GM12878 (cell line): ENCODE results near the gene SLC12A2. TPM values are rescaled to one million over a fixed set of nuclear protein-coding genes. Genes with fewer than 3 reads are reported as not detected.
A peak's percentile ranks its signal among the peaks of the same experiment; 100 is the strongest.

Experiments
- ATAC-seq: fragments of 200-7000 bp; cut with Tn5 transposase; 3 replicates; pipeline ENCODE4 v1.9.1; 2020; ENCODE audit warnings: mild to moderate bottlenecking, moderate library complexity
- BruUV-seq: library from RNA; stranded (reverse); fragments of 400-500 nt; replicated peaks from 2 replicates; lab custom pipeline; 2021; lab: Mats Ljungman, UMichigan
- CTCF ChIA-PET: fragments of 300-600 bp; sonication (Branson Sonifier 250); formaldehyde crosslinking; extraction: SDS; loops from one replicate; lab custom pipeline; 2021; ENCODE audit warnings: inconsistent platforms; lab: Yijun Ruan, JAX
- POLR2A ChIA-PET: fragments of 350-600 bp; formaldehyde crosslinking; extraction: SDS; loops from one replicate; lab custom pipeline; 2021; ENCODE audit warnings: inconsistent platforms; lab: Charles Lee
- RAD21 ChIA-PET: fragments of 300-600 bp; sonication (Branson Sonifier 250); formaldehyde crosslinking; loops from one replicate; lab custom pipeline; 2023; ENCODE audit warnings: antibody characterized with exemption; ENCODE audit not compliant: unreplicated experiment; lab: Charles Lee
- SMC1A ChIA-PET: fragments of 300-600 bp; sonication (Branson Sonifier 250); formaldehyde crosslinking; loops from one replicate; lab custom pipeline; 2023; ENCODE audit not compliant: unreplicated experiment, uncharacterized antibody; lab: Charles Lee
- DNase-seq: peaks from one replicate; pipeline ENCODE4 v3.0.0-alpha.2; 2011; ENCODE audit warnings: low read depth, low spot score
- FAIRE-seq: peaks from 3 replicates; lab custom pipeline; 2011; peaks lifted over from hg19 to GRCh38; lab: Jason Lieb, UNC
- H2AFZ ChIP-seq: 2 replicates; pipeline ENCODE4 v1.6.0; 2011; ENCODE audit warnings: low read depth, low read length, control low read depth; ENCODE audit not compliant: control insufficient read depth
- H3K27ac ChIP-seq: 2 replicates; pipeline ENCODE4 v1.5.1; 2011; ENCODE audit warnings: control low read depth; ENCODE audit not compliant: control insufficient read depth, insufficient read depth
- H3K27me3 ChIP-seq, 2 experiments: replicated peaks in 1 of 2; 2 replicates each; pipeline versions ENCODE4 v1.6.0 to v1.6.1; 2011; ENCODE audit warnings: low read length in 1 of 2; ENCODE audit not compliant: control insufficient read depth in 2 of 2, insufficient read depth in 2 of 2
- H3K36me3 ChIP-seq, 2 experiments: 2 replicates each; pipeline ENCODE4 v1.5.1; 2011; ENCODE audit warnings: low read length in 1 of 2; ENCODE audit not compliant: control insufficient read depth in 2 of 2, insufficient read depth in 2 of 2
- H3K4me1 ChIP-seq: 2 replicates; pipeline ENCODE4 v1.6.1; 2011; ENCODE audit warnings: mild to moderate bottlenecking, low read length, moderate library complexity, mixed read lengths; ENCODE audit not compliant: control insufficient read depth, insufficient read depth
- H3K4me2 ChIP-seq: 2 replicates; pipeline ENCODE4 v1.6.0; 2011; ENCODE audit warnings: control low read depth; ENCODE audit not compliant: control insufficient read depth, insufficient read depth
- H3K4me3 ChIP-seq: fragments of 200-600 bp; sonication (generic); 2 replicates; pipeline ENCODE4 v1.5.1; 2016
- H3K79me2 ChIP-seq: 2 replicates; pipeline ENCODE4 v1.6.0; 2011; ENCODE audit warnings: low read length; ENCODE audit not compliant: control insufficient read depth, insufficient read depth
- H3K9ac ChIP-seq: 2 replicates; pipeline ENCODE4 v1.8.0; 2011; ENCODE audit warnings: low read length, control low read depth, mixed read lengths; ENCODE audit not compliant: control insufficient read depth, insufficient read depth
- H3K9me3 ChIP-seq: replicated peaks from 3 replicates; pipeline ENCODE4 v1.5.1; 2011; ENCODE audit warnings: mild to moderate bottlenecking, low read length; ENCODE audit not compliant: control insufficient read depth, insufficient read depth
- H4K20me1 ChIP-seq: 2 replicates; pipeline ENCODE4 v1.6.0; 2011; ENCODE audit not compliant: control insufficient read depth, insufficient read depth
- E2F8 ChIP-seq: fragments of 450-650 bp; IDR thresholded peaks from 2 replicates; pipeline ENCODE4 v1.6.1; 2018; ENCODE audit warnings: mild to moderate bottlenecking, low read depth, moderate library complexity; ENCODE audit not compliant: partially characterized antibody
- FOXM1 ChIP-seq: IDR thresholded peaks from 2 replicates; pipeline ENCODE4 v1.6.1; 2012; ENCODE audit warnings: low read depth, mild to moderate bottlenecking, inconsistent platforms, low read length, moderate library complexity
- JUNB ChIP-seq: IDR thresholded peaks from 2 replicates; pipeline ENCODE4 v1.6.1; 2016; ENCODE audit warnings: antibody characterized with exemption, mild to moderate bottlenecking
- MAX ChIP-seq: IDR thresholded peaks from 2 replicates; pipeline ENCODE4 v1.6.1; 2012; ENCODE audit warnings: low read depth, low read length, improper control_type of control experiment
- NFIC ChIP-seq: IDR thresholded peaks from 2 replicates; pipeline ENCODE4 v1.6.1; 2012; ENCODE audit warnings: low read depth, mild to moderate bottlenecking, inconsistent platforms, low read length, moderate library complexity
- NRF1 ChIP-seq: conservative IDR thresholded peaks from 2 replicates; pipeline ENCODE4 v1.6.1; 2011; ENCODE audit warnings: mild to moderate bottlenecking, low read depth, low read length, improper control_type of control experiment
- PBX3 ChIP-seq: IDR thresholded peaks from 2 replicates; pipeline ENCODE4 v1.6.1; 2011; ENCODE audit warnings: mild to moderate bottlenecking, low read depth, low read length, moderate library complexity; ENCODE audit not compliant: insufficient replicate concordance
- RUNX3 ChIP-seq: IDR thresholded peaks from 2 replicates; pipeline ENCODE4 v1.6.1; 2012; ENCODE audit warnings: low read length, inconsistent platforms
- SIX5 ChIP-seq: IDR thresholded peaks from 2 replicates; pipeline ENCODE4 v1.6.1; 2011; ENCODE audit warnings: mild to moderate bottlenecking, low read depth, low read length, moderate library complexity; ENCODE audit not compliant: severe bottlenecking
- SMAD5 ChIP-seq: IDR thresholded peaks from 2 replicates; pipeline ENCODE4 v1.6.1; 2016; ENCODE audit warnings: antibody characterized with exemption, low read depth
- TCF12 ChIP-seq: IDR thresholded peaks from 2 replicates; pipeline ENCODE4 v1.6.1; 2011; ENCODE audit warnings: low read depth, mild to moderate bottlenecking, low read length
- TCF3 ChIP-seq: IDR thresholded peaks from 2 replicates; pipeline ENCODE4 v1.6.1; 2012; ENCODE audit warnings: low read depth, mild to moderate bottlenecking, low read length, borderline replicate concordance; ENCODE audit not compliant: insufficient read depth
- TCF7 ChIP-seq: IDR thresholded peaks from 2 replicates; pipeline ENCODE4 v1.6.1; 2014; ENCODE audit warnings: antibody characterized with exemption, borderline replicate concordance
- WGBS: methylation state at CpG from one replicate; pipeline ENCODE4 v1.1.6; 2016; ENCODE audit warnings: low lambda C conversion rate; ENCODE audit not compliant: insufficient replicate concordance, insufficient coverage; ENCODE audit errors: missing lambda C conversion rate; 5-methylcytosine and 5-hydroxymethylcytosine counted together
- in situ Hi-C: fragments of 300-500 bp; cut with MboI; formaldehyde crosslinking; loops from 9 replicates; pipeline ENCODE4 v1.14.3; 2018; ENCODE audit warnings: mixed read lengths
- intact Hi-C: fragments of 100-400 bp; cut with micrococcal nuclease; formaldehyde crosslinking; loops from one replicate; pipeline ENCODE4 v1.14.2; 2022; ENCODE audit not compliant: unreplicated experiment
- polyA plus RNA-seq, 11 experiments: library from polyadenylated mRNA; depleted of rRNA in 4 of 11; unstranded in 6 of 11; stranded (reverse) in 5 of 11; fragments of >200 nt; fragmentation: Nextera tagmentation in 4 of 11; fragmentation: Illumina TruSeq in 1 of 11; extraction: Ambion mirVana in 4 of 11; extraction: Trizol in 1 of 11; gene quantifications; 1 replicate in 1 of 11; 2 replicates in 10 of 11; pipeline versions ENCODE4 v1.2.1 to v1.2.3, GENCODE V29; 2011 to 2016; ENCODE audit warnings: inconsistent platforms in 2 of 11, missing spikeins in 2 of 11, low read depth in 1 of 11
- total RNA-seq, 4 experiments: library from RNA; depleted of rRNA in 3 of 4; stranded (reverse); fragments of >200 nt in 3 of 4; fragmentation: Illumina TruSeq in 1 of 4; extraction: Trizol in 1 of 4; gene quantifications; 2 replicates each; pipeline versions ENCODE4 v1.2.1 to v1.2.3, GENCODE V29; 2013 to 2021

SLC12A2 gene
- total and polyA plus RNA-seq, 10 of the 15 experiments (the other 5 are each of a cell fraction or from before 2014, with no cell fraction given) = 5.1 to 21.8 (median 10.5) TPM

- no peak for DNase-seq
- Histone ChIP-seq H3K79me2 (no peaks in the 10 kb centered on the region), H3K27me3 (no peaks in the 10 kb centered on the region), H3K9me3 (no peaks in the 10 kb centered on the region; the same call in 1 of the 3 replicates), H3K4me1 (no peaks in the 10 kb centered on the region), H3K9ac (no peak overlapping the region), H3K4me2 (no peak overlapping the region), H3K27ac (no peak overlapping the region), H4K20me1 (no peaks in the 10 kb centered on the region), H3K4me3 (no peak overlapping the region), H2AFZ (no peak overlapping the region), H3K36me3 (peaks cover 2 to 16% of the 10 kb centered on the region in 2 experiments; a peak in 3 of 4 replicates)
- WGBS = 25% methylated on average over 3 of the region's 3 CpGs
- ChIA-PET RAD21 (no interaction called here), CTCF (interaction anchor here (0.6 to 0.9 kb wide), 2 partner anchors 35 to 39 kb away, joined by 3 to 4 read pairs; no protein-coding TSS in a partner anchor), POLR2A (interaction anchor here (0.6 to 1.5 kb wide), 2 partner anchors 8 to 713 kb away, joined by 3 read pairs; no protein-coding TSS in a partner anchor), SMC1A (interaction anchor here (1.3 kb wide), 1 partner anchor 9 kb away, joined by 5 read pairs; no protein-coding TSS in a partner anchor)
- TF ChIP-seq FOXM1 (0 out of 2 replicates have a peak, but pooled peaks have one; percentile 21), SMAD5 (no peak), TCF12 (no peak), JUNB (peak; percentile 58; the same call in 1 of the 2 replicates), TCF7 (0 out of 2 replicates have a peak, but pooled peaks have one; percentile 27), RUNX3 (peak; percentile 50; the same call in 1 of the 2 replicates), NFIC (peak; percentile 39; the same call in 1 of the 2 replicates)
- in situ Hi-C loops = no loop called here
- intact Hi-C loops = no loop called here
- no peak for ATAC-seq
- no TSS peak for BruUV-seq
- FAIRE-seq = no peak
These were observed 32.9 kb downstream of the SLC12A2 start for GRCh38 chr5:128116445-128116844.

- no peak overlapping the region for H3K4me2 ChIP-seq
- CTCF ChIA-PET = interaction anchor here (0.6 to 1.0 kb wide), 2 partner anchors 17 to 587 kb away, joined by 3 read pairs; no protein-coding TSS in a partner anchor
- H3K4me1 ChIP-seq = no peaks in the 10 kb centered on the region
- H4K20me1 ChIP-seq = no peaks in the 10 kb centered on the region
- no TSS peak for BruUV-seq
- in situ Hi-C loops = no loop called here
- H3K9me3 ChIP-seq = no peaks in the 10 kb centered on the region; the same call in 1 of the 3 replicates
- intact Hi-C loops = no loop called here
- H3K36me3 ChIP-seq = peaks cover 2 to 16% of the 10 kb centered on the region in 2 experiments; a peak in 3 of 4 replicates
- POLR2A ChIA-PET = no interaction called here
- no peak overlapping the region for H3K27ac ChIP-seq
- 94% methylated on average over 2 of the region's 2 CpGs for WGBS
- H3K9ac ChIP-seq = no peak overlapping the region
- no peaks in the 10 kb centered on the region for H3K79me2 ChIP-seq
- H3K27me3 ChIP-seq = no peaks in the 10 kb centered on the region
- FAIRE-seq (no peak), ATAC-seq (no peak), DNase-seq (no peak)
- H3K4me3 ChIP-seq = no peak overlapping the region
- RAD21 ChIA-PET = no interaction called here
- no peak overlapping the region for H2AFZ ChIP-seq
- SMC1A ChIA-PET = interaction anchor here (0.6 kb wide), 1 partner anchor 317 kb away, joined by 3 read pairs; no protein-coding TSS in a partner anchor
- TF ChIP-seq NRF1 (no peak), PBX3 (no peak), SIX5 (no peak), MAX (no peak), TCF3 (no peak), E2F8 (no peak)
These were observed 34.6 kb downstream of the SLC12A2 start for GRCh38 chr5:128118214-128118613.
